Fibroblast of skin of abdomen (primary cell): ENCODE measurements around the gene CAMK1D.
"Not testable (repeated sequence)": the region's sequence is repeated elsewhere in the genome, so short reads cannot be mapped to it uniquely, and the experiment has no call there.

Experiments used
- DNase-seq: peaks from one replicate; pipeline ENCODE4 v3.0.0-alpha.2; 2013

CAMK1D gene

GRCh38 chr10:12834721-12835120 is 485.4 kb downstream of the CAMK1D start:
- DNase-seq: no peak

DNA sequence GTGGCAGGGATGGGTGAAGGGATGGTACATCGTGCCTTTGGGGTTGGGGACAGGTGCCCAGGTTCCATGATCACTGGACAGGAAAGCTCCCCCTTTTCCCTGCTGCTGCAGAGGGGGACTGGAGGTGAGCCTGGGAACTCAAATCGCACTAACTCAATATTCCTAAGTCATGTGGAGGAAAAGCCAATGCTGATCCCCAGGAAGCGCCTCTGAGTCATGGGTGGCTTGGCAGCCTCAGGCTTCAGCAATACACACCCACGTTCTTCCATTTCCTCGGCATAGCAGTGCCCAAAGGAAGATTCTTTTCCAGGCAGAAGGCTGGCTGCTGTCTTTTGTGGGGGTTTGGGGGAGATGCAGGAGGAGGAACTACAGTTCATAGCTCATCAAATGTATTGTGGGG is 486.4 kb downstream of the CAMK1D start:
- DNase-seq: peak; percentile 56

DNA sequence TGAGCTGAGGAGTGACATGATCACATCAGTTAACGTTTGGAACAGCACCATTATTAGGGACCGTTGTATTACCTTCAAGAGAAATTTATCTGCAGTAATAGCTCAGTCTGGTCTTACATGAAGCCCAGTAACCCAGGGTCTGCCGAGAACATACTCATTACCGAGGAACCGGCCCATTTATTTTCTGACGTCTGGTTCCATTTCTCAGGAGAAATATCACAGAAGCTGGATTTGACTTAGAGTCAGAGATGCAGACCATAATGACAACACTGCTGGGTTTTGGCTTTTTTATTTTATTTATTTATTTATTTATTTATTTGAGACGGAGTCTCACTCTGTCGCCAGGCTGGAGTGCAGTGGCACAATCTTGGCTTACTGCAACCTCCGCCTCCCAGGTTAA is 489.0 kb downstream of the CAMK1D start:
- no peak for DNase-seq

DNA sequence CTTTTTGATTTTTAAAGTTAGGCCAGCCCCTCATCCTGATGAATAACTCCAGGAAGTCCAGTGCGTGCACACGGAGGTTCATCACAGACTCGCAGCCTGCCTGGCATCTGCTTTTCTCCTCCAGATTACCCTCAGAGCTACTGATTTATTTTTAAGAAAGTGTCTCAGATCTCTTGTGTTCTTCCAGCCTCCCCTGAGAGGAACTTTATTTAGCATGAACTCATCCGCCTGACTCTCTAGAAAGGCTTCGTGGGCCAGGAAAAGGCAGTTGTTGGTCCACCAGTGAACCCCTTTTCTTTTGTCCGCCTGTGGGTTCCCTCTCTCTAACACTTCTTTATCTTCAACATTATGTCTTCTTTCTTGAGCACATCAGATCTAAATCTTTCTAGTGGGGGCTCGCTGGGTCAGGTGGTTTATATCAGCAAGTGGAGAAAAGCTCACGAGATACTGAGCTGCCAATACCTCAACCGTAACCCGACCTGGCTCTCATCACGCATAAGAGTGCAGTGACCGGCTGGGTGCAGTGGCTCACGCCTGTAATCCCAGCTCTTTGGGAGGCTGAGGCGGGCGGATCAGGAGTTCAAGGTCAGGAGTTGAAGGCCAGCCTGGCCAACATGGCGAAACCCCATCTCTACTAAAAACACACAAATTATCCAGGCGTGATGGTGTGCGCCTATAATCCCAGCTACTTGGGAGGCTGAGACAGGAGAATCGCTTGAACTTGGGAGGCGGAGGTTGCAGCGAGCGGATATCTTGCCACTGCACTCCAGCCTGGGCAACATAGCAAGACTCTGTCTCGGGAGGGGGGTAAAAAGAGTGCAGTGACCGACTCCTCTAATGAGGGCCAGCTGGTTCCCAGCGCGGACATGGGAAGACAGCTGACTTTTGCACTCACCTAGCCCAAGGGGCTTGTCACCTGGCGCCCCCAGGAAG is 489.9 kb downstream of the CAMK1D start:
- no peak for DNase-seq

- DNase-seq: peak; percentile 60
Observed at GRCh38 chr10:12839941-12840611, 490.7 kb downstream of the CAMK1D start.

- no peak for DNase-seq
Observed at GRCh38 chr10:12841426-12841825, 492.1 kb downstream of the CAMK1D start.

DNA sequence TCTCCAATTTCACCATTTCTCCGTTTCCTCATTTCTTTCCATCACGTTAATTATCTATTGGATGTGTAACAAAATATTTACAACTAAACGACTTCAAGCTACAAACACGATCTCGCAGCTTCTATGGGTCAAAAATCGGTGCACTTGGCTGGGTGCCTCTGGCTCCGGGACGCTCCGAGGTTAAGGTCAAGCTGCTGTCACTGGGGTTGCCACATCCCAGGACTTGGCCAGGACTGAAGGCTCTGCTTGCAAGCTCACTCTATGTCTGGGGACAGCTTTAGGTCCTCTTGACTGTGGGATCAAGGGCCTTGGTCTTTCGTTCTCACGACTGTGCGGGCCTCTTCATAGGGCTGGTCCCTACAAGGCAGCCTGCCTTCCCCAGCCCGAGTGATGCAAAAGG is 492.5 kb downstream of the CAMK1D start:
- no peak for DNase-seq

DNA sequence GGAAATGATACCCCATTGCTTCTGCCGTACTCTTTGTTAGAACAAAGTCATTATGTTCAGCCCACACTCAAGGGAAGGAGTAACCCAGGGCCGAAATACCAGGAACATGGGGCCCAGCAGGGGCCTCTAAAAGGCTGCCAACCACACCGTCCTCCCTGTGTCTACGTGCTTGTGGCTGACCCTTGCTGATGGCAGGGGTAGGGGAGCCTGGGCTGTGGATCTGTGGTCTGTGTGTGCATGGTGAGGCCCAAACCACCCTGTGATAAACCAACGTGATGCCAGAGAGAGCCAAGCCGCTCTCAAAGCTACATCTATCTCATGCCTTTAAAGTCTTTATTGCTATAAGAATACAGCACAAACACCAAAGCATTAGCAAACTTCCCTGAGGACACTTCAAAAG is 493.0 kb downstream of the CAMK1D start:
- DNase-seq: no peak

DNA sequence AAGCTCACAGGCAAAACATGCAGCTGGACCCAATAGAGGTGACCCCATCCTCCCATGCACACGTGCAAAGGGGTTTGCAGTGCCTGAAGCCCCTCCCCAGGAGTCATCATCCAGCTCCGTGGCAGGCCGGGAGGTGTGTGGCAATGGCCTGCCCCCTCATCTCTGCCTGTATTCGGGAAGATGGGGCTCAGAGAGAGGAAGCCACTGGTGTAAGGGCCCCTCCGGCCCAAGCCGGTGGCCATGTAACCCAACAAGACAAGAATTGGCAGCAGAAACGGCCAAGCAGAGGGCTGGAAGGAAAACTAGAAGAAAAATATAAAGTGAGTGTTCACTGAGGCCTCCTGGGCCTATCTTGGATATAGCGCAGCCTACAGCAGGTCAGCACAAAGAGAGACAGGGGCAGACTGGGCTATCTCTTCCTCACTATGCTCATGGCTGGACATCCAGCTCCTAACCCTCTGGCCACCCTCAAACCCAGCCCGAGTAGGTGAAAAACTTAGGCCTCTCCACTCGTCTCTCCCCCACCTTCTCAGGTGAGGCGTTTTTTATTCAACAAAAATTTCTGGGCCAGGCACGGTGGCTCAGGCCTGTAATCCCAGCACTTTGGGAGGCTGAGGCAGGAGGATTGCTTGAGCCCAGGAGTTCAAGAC is 494.1 kb downstream of the CAMK1D start:
- DNase-seq: no peak

DNA sequence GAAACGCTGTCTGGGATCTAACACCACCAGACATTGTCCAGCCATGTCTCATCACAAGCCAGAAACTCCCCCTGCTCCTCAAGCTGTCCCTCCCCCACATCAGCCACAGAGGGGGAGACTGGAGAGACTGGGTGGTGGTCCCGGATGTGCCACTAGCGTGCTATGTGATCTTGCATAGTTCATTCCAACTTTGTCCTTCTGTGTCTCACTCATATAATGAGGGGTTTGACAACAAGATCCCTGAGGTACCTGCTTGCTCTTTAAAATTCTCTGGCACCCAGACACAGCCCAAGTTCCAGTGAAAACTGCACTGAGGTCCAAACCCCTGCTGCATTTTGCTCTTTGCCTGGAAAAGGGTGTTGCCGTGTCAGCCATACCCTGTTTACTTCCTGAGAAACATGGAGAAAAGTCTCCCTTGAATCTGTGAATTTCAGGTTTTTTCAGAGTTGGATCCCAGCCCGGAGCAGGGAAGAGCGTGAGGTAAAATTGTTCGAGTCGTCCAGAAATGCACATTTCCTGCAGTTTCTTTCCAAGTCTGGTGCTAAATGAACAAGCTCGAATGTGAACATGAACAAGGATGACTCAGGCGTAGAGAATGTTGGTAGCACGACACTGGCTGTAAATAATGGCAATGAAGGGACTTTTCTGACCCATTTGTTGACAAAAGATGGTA is 495.6 kb downstream of the CAMK1D start:
- peak; percentile 95 for DNase-seq

GRCh38 chr10:12846718-12847117 is 497.4 kb downstream of the CAMK1D start:
- peak; percentile 64 for DNase-seq

- DNase-seq: no peak
Observed at GRCh38 chr10:12847361-12847975, 498.1 kb downstream of the CAMK1D start.

DNA sequence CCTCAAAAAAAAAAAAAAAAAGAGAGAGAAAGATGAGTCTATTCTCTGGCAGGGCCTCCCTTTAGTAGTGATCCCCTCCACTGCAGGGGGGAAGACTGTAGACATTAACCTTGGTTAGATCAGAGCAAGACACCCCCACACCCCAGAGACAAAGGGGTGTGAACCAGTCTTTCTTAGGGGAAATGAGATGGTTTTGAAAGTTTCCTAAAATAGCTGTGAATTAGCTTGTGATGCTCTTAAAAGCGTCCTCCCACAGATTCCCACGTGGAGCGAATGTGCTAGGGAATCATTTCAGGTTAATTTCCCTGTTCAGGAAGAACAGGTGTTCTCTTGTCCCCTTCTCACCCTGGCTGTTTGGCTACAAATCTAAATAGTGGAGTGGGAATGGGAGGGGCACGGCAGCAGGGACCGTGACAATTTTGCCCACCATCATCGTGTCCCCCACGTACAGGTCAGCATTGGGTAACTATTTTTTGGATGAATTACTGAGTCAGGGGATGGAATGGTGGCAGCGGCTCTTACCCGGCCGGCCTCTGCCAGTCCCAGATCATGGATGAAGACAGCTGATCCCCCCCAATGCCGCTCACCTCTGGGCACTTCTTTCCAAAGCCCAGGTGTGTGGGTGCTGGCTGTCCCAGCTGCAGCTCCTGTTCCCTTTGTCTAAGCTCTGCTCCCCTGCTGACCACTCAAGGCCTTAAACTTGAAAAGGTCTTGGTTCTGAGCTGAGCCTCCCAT is 499.3 kb downstream of the CAMK1D start:
- DNase-seq: no peak

- DNase-seq: no peak
Observed at GRCh38 chr10:12849319-12850181, 500.2 kb downstream of the CAMK1D start.

- peak; percentile 90 for DNase-seq
Observed at GRCh38 chr10:12852687-12853086, 503.3 kb downstream of the CAMK1D start.

DNA sequence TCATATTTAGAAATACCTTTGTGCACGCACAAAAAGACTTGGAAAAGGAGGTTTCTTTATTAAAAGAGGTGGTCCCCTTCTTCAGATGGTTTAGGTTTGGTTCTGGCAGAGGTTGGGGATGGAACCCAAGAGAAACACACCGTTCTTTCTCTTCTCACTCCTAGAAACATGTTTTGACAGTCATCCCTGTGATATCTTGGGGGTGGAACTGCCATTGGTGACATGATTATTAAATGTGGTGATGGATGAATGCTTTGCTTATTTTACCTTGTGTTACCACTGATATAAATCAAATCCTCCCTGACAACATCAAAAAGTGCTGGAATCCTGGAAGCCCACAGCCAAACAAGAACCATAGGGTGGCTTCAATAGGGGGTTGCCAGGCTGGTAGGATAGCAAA is 505.6 kb downstream of the CAMK1D start:
- no peak for DNase-seq

GRCh38 chr10:12862459-12862858 is 513.1 kb downstream of the CAMK1D start:
- DNase-seq: no peak

GRCh38 chr10:12865515-12865914 is 516.2 kb downstream of the CAMK1D start:
- DNase-seq: not testable (repeated sequence)

- DNase-seq: no peak
Observed at GRCh38 chr10:12868229-12868628, 518.9 kb downstream of the CAMK1D start.

- no peak for DNase-seq
Observed at GRCh38 chr10:12869427-12869826, 520.1 kb downstream of the CAMK1D start.

- no peak for DNase-seq
Observed at GRCh38 chr10:12872577-12872976, 523.2 kb downstream of the CAMK1D start.
